Activated CD8-positive, alpha-beta memory T cell treated with anti-CD3 and anti-CD28 coated beads for 4 hours (primary cell): Measurements from ENCODE around the gene CLIC5.
"Not testable (repeated sequence)": the region's sequence is repeated elsewhere in the genome, so short reads cannot be mapped to it uniquely, and the experiment has no call there.

Experiments
- DNase-seq, 2 donors: peaks; one replicate each; pipeline ENCODE4 v3.0.0-alpha.2; 2020; ENCODE audit warnings: low read depth in 2 of 2

CLIC5 gene

DNA sequence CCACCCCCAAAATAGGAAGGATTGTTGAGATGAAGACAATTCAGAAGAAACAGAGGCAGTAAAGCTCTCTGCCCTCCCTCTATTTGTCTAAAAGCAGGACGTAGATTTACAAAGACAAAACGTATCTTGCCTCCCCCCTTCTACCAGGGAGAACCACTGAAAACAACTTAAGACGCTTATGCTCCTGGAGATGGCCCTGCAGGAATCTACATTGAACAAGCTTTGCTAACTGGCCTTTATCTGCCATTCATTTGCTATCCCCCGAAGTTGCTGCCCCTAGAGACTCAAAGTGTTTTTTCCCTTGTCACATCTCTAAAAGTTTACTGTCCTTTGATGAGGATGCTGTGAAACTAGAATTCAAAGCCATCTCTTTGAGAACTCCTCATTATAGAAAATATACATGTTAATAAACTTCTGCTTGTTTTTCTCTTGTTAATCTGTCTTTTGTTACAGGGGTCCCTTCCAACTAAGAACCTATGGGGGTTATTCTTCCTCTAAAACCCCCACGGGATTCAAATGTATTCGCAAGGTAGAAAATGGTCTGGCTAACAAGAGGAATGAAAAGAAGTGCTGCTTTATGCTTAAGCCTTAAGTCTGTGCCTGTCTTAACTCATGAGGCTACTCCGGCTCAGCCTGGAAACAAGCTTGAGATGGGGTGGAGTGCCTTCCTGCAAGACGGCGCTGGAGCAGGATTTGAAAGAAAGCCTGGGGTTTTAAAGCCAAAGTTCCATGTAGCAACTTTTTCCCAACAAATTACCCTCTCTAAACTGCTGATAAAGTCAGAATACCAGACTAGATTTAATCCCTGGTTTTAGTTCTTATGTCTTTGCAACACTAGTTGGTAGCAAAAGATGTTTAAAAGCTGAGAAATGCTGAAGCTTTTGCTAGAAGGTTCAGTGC lies 88.0 kb downstream of the CLIC5 start:
- no peak for DNase-seq

DNA sequence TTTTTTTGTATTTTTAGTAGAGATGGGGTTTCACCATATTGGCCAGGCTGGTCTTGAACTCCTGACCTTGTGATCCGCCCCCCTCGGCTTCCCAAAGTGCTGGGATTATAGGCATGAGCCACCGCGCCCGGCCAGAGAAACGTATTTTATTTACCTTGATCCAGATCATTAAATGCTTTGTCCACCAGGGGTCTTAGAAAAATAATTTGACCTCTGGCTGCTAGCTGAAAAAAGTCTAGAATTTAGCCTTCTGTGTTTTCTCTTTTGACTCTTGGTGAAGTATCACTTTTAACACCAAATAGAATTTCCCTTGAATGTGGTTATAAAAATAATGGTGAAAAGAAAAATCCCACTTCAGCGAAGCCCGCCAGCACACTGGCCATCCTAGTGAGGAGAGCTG lies 89.2 kb downstream of the CLIC5 start:
- not testable (repeated sequence) for DNase-seq

- no peak for DNase-seq
Observed at GRCh38 chr6:45924763-45925342, 90.8 kb downstream of the CLIC5 start.

- DNase-seq, result no peak
Observed at GRCh38 chr6:45923831-45924391, 91.7 kb downstream of the CLIC5 start.

DNA sequence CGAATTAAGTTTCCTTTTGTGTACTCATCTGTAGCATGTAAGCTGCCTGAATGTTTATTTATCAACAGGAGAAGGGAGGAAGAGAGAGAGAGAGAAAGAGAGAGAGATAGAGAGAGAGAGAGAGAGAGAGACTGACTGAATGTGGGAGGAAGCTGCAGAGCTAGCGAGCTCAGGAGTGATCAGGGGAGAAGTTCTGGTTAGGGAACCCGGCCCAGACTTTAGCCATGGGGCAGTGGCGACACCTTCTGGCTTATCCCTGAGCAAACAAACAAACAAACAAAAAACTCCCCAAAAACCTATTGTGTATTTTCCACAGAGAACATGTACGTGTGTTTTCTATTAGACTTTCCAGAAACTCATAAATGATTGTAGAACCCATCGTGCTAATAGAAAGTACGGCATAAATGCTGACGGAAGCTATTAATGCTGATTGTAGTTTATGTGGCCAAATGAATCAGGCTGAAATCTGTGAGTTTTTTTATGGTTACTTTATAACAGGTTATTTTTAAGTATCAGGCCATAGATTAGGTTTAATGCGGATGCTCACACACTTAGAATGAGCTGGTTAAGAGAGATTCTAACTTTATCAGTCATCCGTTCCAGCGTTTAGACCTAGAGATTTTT lies 92.8 kb downstream of the CLIC5 start:
- peak; percentile 5 to 31 for DNase-seq

DNA sequence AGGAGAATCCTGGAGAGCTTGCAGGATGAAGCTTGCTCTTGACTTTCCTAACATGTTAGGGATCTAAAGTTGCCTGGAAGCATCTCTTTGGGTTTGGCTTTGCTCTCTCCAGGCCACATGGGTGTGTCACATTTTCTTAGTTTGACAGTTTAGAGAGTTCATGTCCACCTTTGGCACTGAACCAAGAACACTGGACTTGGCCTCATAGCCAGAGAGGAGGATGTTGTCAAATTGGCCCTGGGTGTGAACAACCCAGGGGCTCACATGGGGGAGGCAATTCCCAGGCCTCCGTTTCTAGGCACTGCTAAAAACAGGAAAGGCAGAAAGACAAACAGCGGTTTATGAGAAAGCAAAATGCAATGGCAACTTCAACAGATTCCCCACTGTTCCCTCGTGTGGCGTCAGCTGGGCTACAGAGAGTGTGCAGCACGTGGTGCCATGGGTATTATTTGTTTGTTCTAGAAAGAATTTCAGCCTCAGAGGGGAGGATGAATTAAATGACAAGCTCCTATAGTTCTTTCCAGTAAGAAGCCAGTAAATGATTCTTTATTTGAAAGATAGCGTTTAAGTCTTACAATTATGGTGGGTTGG lies 93.9 kb downstream of the CLIC5 start:
- DNase-seq, result no peak

GRCh38 chr6:45920819-45921511 lies 94.7 kb downstream of the CLIC5 start:
- no peak for DNase-seq

- DNase-seq, result no peak
Observed at GRCh38 chr6:45917439-45917838, 98.2 kb downstream of the CLIC5 start.

DNA sequence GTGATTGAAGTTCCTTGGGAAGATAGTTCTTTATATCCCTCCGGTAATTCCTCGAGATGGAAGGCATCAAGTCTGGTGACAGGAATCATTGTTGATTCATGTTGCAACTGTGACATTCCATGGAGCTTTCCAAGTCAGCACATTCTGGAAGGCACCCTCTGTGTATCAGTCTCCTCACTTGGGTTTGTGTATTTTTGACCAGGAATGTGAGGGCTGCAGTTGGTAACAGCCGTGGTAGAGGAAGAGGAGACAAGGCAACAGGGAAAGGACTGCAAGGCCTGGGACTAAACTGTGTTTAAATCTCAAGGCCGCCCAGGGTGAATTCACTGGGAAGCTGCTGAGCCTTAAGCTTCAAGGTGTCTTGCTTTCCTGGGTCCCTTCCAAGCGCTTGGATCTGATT lies 99.0 kb downstream of the CLIC5 start:
- DNase-seq, result no peak

GRCh38 chr6:45915780-45916468 lies 99.7 kb downstream of the CLIC5 start:
- no peak for DNase-seq

GRCh38 chr6:45911691-45912090 lies 104.0 kb downstream of the CLIC5 start:
- no peak for DNase-seq

- no peak for DNase-seq
Observed at GRCh38 chr6:45903959-45904358, 111.7 kb downstream of the CLIC5 start.

GRCh38 chr6:45902984-45903383 lies 112.7 kb downstream of the CLIC5 start:
- DNase-seq, result no peak

DNA sequence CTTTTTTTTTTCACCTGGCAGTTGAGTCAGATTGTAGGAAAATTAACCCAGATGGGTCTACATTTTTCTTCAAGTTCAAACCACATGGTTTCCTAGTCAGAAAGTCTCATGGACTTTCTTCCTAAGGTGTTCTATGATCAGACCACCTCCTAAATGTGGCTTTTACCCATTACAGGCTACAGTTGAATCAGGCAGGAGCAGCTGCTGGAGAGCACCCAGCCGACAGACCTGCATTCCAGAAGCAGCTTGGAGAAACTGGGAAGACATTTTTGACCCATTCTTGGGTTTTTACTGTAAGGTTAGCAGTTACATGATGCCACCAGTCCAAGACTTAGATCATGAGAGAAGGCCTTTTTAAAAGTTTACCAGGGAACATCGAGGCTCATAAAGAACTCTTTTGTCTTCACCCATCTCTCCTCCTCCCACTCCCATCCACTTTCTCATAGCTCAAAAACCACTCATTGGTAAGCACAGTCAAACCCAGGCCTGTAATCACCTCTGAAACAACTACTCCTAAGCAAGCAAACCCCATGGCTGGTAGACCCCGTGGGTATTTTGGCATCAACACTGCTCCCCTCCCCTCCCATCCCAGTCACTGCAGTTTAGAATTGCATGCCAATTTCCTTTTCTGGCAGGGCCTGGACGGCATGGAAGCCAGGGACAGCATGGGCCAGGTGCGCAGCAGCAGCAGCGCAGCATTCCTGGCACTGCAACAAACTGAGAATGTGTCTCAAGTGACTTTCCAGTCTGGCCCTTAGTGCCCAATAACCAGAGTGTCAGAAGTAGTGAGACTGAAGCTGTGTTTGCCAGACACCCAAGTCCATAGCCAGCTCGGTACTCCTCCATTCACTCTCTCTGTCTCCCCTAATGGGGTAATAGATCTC lies 113.7 kb downstream of the CLIC5 start:
- DNase-seq, result no peak

- DNase-seq, result no peak
Observed at GRCh38 chr6:45900808-45901752, 114.6 kb downstream of the CLIC5 start.

- no peak for DNase-seq
Observed at GRCh38 chr6:45899683-45899946, 116.0 kb downstream of the CLIC5 start.

- no peak for DNase-seq
Observed at GRCh38 chr6:45898941-45899682, 116.5 kb downstream of the CLIC5 start.

DNA sequence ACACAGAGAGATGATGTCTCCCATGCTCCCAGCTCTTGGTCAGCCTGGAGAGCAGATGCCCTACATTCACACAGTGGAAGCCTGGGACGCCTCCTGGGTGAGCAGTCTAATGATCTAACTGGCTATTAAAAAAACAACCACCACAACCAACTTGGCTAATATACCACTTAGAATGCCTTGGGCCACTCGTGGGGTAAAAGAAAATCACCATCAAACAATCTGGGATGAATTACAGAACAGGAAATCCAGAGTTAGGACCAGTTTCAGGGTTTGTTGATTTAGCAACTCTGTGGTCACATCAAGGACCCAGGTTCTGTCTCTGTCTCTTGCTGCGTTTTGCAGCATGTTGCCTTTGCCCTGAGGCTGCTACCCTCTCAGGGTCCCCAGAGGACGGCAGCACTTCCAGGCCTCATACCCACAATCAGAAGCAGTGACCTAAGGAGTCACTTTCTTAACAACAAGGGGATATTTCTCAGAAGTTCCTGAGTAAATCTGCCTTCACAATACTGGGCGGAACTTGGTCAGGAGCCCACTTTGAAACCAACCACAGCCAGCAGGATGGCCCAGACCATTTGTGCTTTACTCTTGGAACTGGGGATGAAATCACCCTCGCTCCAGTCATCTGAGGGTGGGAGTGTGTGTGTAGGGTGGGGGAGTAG lies 118.7 kb downstream of the CLIC5 start:
- no peak for DNase-seq
